DMS114 treated with DMSO at 0.1 percent for 48 hours (cell line): ENCODE results near the gene UBA5.
A peak's percentile ranks its signal among the peaks of the same experiment; 100 is the strongest.

Experiments
- DNase-seq: peaks from one replicate; lab custom pipeline; 2025; ENCODE audit not compliant: unreplicated experiment; lab: John Stamatoyannopoulos, UW

Gene UBA5

GRCh38 chr3:132652640-132653270 lies 7.4 kb upstream of the UBA5 start:
- no peak for DNase-seq

- DNase-seq, result no peak
Observed at GRCh38 chr3:132654190-132654589, 5.9 kb upstream of the UBA5 start.

DNA sequence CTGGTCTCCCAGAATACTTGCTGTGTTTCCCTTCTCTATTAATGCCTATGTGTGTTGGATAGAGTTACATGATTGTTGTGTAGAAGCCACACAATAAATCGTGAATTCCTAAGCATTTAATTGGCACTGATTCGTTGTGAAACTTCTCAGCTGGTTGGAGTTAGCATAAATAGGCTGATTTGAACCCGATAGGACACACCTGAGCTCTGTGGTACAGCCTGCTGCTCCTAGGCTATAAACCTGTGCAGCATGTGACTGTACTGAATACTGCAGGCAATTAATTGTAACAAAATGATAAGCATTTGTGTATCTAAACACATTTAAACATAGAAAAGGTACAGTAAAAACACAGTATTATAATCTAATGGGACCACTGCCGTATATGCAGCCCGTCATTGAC lies 5.4 kb upstream of the UBA5 start:
- DNase-seq, result no peak

DNA sequence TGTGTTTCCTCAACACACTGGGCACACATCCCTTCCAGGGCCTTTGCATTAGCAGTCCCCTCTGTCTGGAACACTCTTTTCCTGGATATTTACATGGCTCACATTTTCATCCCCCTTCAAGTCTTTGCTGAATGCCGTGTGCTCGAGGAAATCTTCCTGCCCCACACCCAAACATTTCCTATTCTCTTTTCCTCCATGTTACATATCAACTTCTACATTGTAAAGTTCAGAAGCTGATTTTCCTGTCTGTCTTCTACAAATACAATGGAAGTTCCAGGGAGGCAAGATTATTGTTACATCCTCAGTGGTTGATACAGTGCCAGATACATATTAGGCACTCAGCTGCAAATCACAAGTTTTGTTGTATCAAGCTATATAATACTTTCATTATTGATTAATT lies 4.7 kb upstream of the UBA5 start:
- no peak for DNase-seq

GRCh38 chr3:132657869-132658747 lies 2.0 kb upstream of the UBA5 start:
- no peak for DNase-seq

- DNase-seq, result peak; percentile 71
Observed at GRCh38 chr3:132659000-132659364, 1.1 kb upstream of the UBA5 start.

- peak; percentile 71 for DNase-seq
Observed at GRCh38 chr3:132659365-132660051, 621 bp upstream of the UBA5 start, which contains the start of gene ACAD11. TSS of gene ACAD11 (minus strand) at chr3:132659809. CDS start at chr3:132659751, 58 bp downstream.

GRCh38 chr3:132660811-132661070 lies 612 bp downstream of the UBA5 start:
- DNase-seq, result no peak

DNA sequence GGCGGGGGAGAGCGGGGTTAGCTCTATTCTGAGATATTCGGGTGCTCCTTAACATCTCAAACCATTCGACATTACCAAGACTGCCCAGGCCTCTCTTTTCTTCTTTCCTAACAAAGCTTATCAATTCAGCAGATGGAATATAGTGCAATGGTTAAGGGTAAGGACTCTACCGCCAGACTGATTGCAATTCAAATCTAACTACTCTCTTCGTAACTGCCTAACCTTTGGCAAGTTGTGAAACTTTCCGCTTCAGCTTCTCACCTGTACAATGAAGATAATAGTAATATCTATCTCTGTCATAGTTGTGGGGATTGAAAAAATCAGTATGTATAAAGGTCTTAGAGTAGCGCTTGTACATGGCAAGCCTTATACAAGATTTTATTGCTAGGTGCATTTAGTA lies 972 bp downstream of the UBA5 start:
- DNase-seq, result no peak

DNA sequence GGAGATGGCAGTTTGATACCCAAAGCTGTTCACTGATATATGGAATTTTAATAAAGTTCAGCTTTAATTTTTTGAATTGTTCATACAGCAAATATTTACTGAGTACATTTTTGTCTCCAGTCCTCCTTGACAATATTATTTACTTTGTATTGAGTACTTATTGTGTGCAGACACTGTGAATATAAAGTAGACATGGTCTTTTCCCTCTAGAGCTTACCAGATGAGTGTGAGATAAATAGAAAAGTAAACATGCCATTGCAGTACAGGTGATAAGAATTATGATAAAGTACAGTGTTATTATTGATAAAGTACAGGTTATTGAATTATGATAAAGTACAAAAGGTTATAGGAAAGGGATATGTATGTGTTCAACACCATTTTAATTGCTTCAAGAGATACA lies 2.1 kb downstream of the UBA5 start:
- no peak for DNase-seq

GRCh38 chr3:132665230-132665745 lies 5.2 kb downstream of the UBA5 start:
- DNase-seq, result no peak

GRCh38 chr3:132669256-132669777 lies 9.2 kb downstream of the UBA5 start:
- no peak for DNase-seq

- no peak for DNase-seq
Observed at GRCh38 chr3:132675408-132675807, 15.3 kb downstream of the UBA5 start.

DNA sequence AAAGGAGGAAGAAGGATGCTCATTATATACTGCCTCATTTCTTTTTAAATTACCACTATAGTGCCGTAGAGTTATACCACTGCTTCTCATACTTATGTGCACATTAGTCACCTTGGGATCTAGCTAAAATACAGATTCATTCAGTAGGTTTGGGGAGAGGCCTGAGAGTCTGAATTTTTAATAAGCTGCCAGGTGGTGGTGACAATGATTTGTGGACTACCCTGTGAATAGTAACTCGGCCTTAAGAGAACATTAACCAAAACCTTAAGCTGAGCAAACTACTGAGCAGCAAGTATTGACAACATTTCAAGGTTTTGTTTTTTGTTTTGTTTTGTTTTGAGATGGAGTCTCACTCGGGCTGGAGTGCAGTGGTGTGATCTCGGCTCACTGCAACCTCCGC lies 19.8 kb downstream of the UBA5 start:
- DNase-seq, result no peak

- DNase-seq, result no peak
Observed at GRCh38 chr3:132681421-132681820, 21.3 kb downstream of the UBA5 start.

DNA sequence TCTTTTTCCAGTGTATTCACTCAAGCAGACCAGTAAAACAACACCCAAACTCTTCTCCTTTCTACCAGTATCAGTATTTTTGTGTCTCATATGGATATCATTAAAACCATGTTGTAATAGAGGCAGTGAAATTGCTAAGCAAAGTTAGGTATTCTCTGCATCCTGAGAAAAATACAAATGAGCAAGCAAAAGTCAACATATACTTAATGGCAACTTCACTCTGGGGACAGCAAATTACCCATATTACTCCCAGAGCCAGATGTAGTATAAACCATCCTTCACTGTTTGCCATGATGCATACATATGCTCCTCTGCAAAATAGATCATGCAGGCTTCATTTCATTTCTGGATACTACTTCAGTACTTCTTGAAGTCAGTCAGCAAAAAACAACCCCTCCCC lies 22.1 kb downstream of the UBA5 start:
- DNase-seq, result no peak

- DNase-seq, result no peak
Observed at GRCh38 chr3:132690040-132690439, 29.9 kb downstream of the UBA5 start.

DNA sequence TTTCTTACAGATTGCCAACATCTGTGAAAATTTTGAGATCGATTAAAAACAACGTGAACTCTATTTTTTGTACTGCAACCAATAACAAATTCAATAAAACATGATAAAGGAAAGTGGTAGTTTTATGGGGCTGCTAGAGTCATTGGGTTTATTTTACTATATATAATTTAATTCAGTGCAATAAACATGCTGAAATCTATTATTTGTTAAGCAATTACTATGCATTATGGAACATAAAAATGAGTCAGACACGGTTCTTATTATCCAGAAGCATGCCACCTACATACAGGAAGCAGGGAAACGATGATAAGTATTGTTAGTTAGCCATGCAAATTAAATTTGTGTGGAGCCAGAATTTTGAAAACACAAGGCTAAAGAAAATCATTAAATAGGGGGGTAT lies 34.9 kb downstream of the UBA5 start:
- DNase-seq, result no peak

- no peak for DNase-seq
Observed at GRCh38 chr3:132695422-132695821, 35.3 kb downstream of the UBA5 start.

- DNase-seq, result no peak
Observed at GRCh38 chr3:132703733-132704132, 43.6 kb downstream of the UBA5 start.

DNA sequence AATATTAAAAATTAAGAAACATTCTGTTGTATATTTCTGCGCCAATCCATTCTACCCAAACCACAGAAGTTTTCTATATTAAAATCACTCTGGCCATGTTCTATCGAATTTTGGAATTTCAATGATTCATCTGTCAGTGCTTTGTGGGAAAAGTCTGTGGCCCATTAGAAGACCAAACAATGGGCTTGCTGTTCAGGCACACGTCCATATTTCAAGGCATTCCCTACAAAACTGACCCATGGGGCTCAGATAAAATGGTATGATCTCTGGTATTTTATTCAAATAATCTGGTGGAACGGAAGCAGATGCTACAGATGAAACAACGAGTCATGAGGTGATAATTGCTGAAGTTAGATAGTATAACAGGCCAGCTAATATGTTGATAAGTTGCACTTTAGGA lies 49.6 kb downstream of the UBA5 start:
- DNase-seq, result no peak

DNA sequence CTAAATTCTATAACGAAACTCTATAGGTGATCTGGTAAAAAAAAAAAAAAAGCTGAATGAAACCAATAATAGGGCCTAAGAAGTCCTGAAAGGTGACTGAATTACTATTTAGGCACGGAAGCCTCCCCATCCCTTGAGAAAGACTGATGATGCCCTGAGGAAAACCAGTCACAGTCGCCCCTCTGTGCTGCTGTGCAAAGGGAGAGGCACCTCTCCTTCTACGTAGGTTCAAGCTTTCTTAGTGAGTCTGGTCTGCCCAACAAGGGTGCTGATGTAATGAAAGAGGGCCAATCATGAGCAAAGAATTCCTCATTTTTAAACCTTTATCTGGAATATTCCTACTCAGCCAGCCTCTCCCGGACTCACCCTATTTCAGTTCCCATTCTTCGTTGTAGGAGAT lies 50.2 kb downstream of the UBA5 start:
- no peak for DNase-seq
